Stomach (tissue), 9 donors: ENCODE measurements around the gene OLFML1. TPM values are rescaled to one million over a fixed set of nuclear protein-coding genes. Genes with fewer than 3 reads are reported as not detected.
"Not testable (repeated sequence)": the region's sequence is repeated elsewhere in the genome, so short reads cannot be mapped to it uniquely, and the experiment has no call there.

Experiments
- DNase-seq, 2 donors: peaks; one replicate each; pipeline versions ENCODE4 v3.0.0 to v3.0.0-alpha.2; 2013 to 2019
- H3K27ac ChIP-seq, 5 donors: fragments of 200-600 bp in 4 of 5; sonication (generic) in 4 of 5; one replicate each; pipeline ENCODE4 v1.5.1; 2013 to 2019; ENCODE audit warnings: mild to moderate bottlenecking in 1 of 5, moderate library complexity in 1 of 5
- H3K27me3 ChIP-seq, 3 donors: fragments of 200-600 bp; sonication (generic); one replicate each; pipeline ENCODE4 v1.5.1; 2017 to 2019; ENCODE audit warnings: mixed run types in 1 of 3
- H3K36me3 ChIP-seq, 4 donors: fragments of 200-600 bp; sonication (generic); 1 replicate in 3 of 4; 2 replicates in 1 of 4; pipeline ENCODE4 v1.5.1; 2016 to 2019
- H3K4me1 ChIP-seq, 4 donors: fragments of 200-600 bp; sonication (generic); one replicate each; pipeline ENCODE4 v1.5.1; 2016 to 2019
- H3K4me3 ChIP-seq, 4 donors: fragments of 200-600 bp; sonication (generic) in 3 of 4; one replicate each; pipeline ENCODE4 v1.5.1; 2016 to 2019; ENCODE audit warnings: mild to moderate bottlenecking in 1 of 4
- H3K9me3 ChIP-seq, 4 donors: fragments of 200-600 bp; sonication (generic); one replicate each; pipeline ENCODE4 v1.5.1; 2016 to 2019
- CTCF ChIP-seq, 7 experiments: fragments of 450-650 bp in 4 of 7; fragments of 200-600 bp in 3 of 7; sonication (generic) in 3 of 7; IDR thresholded peaks; one replicate each; pipeline ENCODE4 v1.5.1; 2016 to 2019; ENCODE audit warnings: antibody characterized with exemption in 7 of 7, control low read depth in 2 of 7, mild to moderate bottlenecking in 1 of 7
- EP300 ChIP-seq: sonication (generic); formaldehyde crosslinking; IDR thresholded peaks from one replicate; pipeline ENCODE4 v1.6.1; 2017; ENCODE audit warnings: antibody characterized with exemption
- POLR2A ChIP-seq, 4 donors: fragments of 450-650 bp; IDR thresholded peaks; one replicate each; pipeline ENCODE4 v1.6.1; 2016; ENCODE audit warnings: antibody characterized with exemption in 4 of 4, control low read depth in 2 of 4, mild to moderate bottlenecking in 1 of 4, moderate library complexity in 1 of 4
- POLR2AphosphoS5 ChIP-seq, 3 donors: sonication (generic); formaldehyde crosslinking; IDR thresholded peaks; one replicate each; pipeline ENCODE4 v1.6.1; 2016; ENCODE audit warnings: antibody characterized with exemption in 3 of 3
- WGBS, 5 donors: extraction: QIAGEN DNeasy Blood & Tissue Kit in 3 of 5; methylation state at CpG; one replicate each; pipeline versions ENCODE4 v1.1.5 to v1.1.7; 2013 to 2018; 5-methylcytosine and 5-hydroxymethylcytosine counted together
- intact Hi-C: fragments of 100-400 bp; cut with DNase I; formaldehyde crosslinking; loops from one replicate; pipeline ENCODE4 v1.15.1; 2023; ENCODE audit warnings: low total_unique reads
- polyA plus RNA-seq, 3 donors: library from polyadenylated mRNA; stranded (reverse); fragments of 200-250 nt; gene quantifications; one replicate each; pipeline ENCODE4 v1.2.3, GENCODE V29; 2013
- total RNA-seq, 5 donors: library from RNA; depleted of rRNA; stranded (reverse); fragments of >200 nt; gene quantifications; one replicate each; pipeline versions ENCODE4 v1.1.0 to v1.2.3, GENCODE V29; 2014 to 2016
- donor health status: healthy with polysubstance abuse.
- donor health status: Bipolar disorder and iron deficiency.
- donor health status: healthy.

Gene OLFML1
- total and polyA plus RNA-seq, 8 donors = 0.90 to 14.9 (median 2.6) TPM; not detected in 3

- TF ChIP-seq POLR2A (IDR thresholded peaks at IDR 0.05) (no peak), CTCF (IDR thresholded peaks at IDR 0.05) (peak in 5 of 7 experiments; percentile 47 to 60 (median 52)), EP300 (no peak), POLR2AphosphoS5 (IDR thresholded peaks at IDR 0.05) (peak in 2 of 3 donors; percentile 41 to 56)
- intact Hi-C loops = no loop called here
- no peaks in the 10 kb centered on the region for H3K9me3 ChIP-seq
- peak; percentile 88 to 95 for DNase-seq
- H3K27me3 ChIP-seq = no peaks in the 10 kb centered on the region
- 0 to 1% (median 0%) methylated on average over 21 to 79 of the region's 79 CpGs for WGBS, 5 donors
- H3K36me3 ChIP-seq = no peaks in the 10 kb centered on the region
- peaks cover 21 to 47% (median 41%) of the 10 kb centered on the region in 4 donors for H3K4me1 ChIP-seq
- peak within 1 kb of the TSS; percentile 65 to 86 (median 70) for H3K4me3 ChIP-seq
- H3K27ac ChIP-seq = peak within 1 kb of the TSS; percentile 86 to 91 (median 89)
Measured at GRCh38 chr11:7513234-7514098, 28.2 kb downstream of the OLFML1 start, which contains the start of gene PPFIBP2. Gene PPFIBP2 (plus strand): TSS chr11:7513999. CDS start chr11:7549476, 35,477 bp downstream.

- Histone ChIP-seq H3K4me3 (peak overlapping the region; percentile 65 to 86 (median 70)), H3K27ac (peak overlapping the region; percentile 86 to 91 (median 89)), H3K27me3 (no peaks in the 10 kb centered on the region), H3K36me3 (no peaks in the 10 kb centered on the region), H3K9me3 (no peaks in the 10 kb centered on the region), H3K4me1 (peaks cover 21 to 47% (median 41%) of the 10 kb centered on the region in 4 donors)
- WGBS, 5 donors = 2 to 4% (median 2%) methylated on average over 18 to 31 of the region's 31 CpGs
- DNase-seq = no peak
- TF ChIP-seq EP300 = no peak
- no peak for TF ChIP-seq CTCF (IDR thresholded peaks at IDR 0.05)
- TF ChIP-seq POLR2A (IDR thresholded peaks at IDR 0.05) = no peak
- no peak for TF ChIP-seq POLR2AphosphoS5 (IDR thresholded peaks at IDR 0.05)
- intact Hi-C loops = no loop called here
Measured at GRCh38 chr11:7514099-7514591, 28.8 kb downstream of the OLFML1 start.

- no peak for DNase-seq
- no peak overlapping the region for H3K27ac ChIP-seq
- no peaks in the 10 kb centered on the region for H3K36me3 ChIP-seq
- TF ChIP-seq EP300 = no peak
- no peak for TF ChIP-seq CTCF (IDR thresholded peaks at IDR 0.05)
- no peak for TF ChIP-seq POLR2A (IDR thresholded peaks at IDR 0.05)
- no peak for TF ChIP-seq POLR2AphosphoS5 (IDR thresholded peaks at IDR 0.05)
- H3K4me3 ChIP-seq = no peak overlapping the region
- intact Hi-C loops = no loop called here
- peaks cover 21 to 48% (median 42%) of the 10 kb centered on the region in 4 donors for H3K4me1 ChIP-seq
- H3K27me3 ChIP-seq = no peaks in the 10 kb centered on the region
- H3K9me3 ChIP-seq = no peaks in the 10 kb centered on the region
- 92 to 100% (median 96%) methylated on average over 1 of the region's 1 CpG for WGBS, 5 donors
Measured at GRCh38 chr11:7515447-7515886, 30.2 kb downstream of the OLFML1 start.

- Histone ChIP-seq H3K27ac (no peak overlapping the region), H3K4me1 (peaks cover 16 to 44% (median 40%) of the 10 kb centered on the region in 4 donors), H3K36me3 (no peaks in the 10 kb centered on the region), H3K4me3 (no peak overlapping the region), H3K9me3 (no peaks in the 10 kb centered on the region), H3K27me3 (no peaks in the 10 kb centered on the region)
- WGBS, 5 donors = 88 to 94% (median 93%) methylated on average over 12 of the region's 12 CpGs
- no peak for TF ChIP-seq CTCF (IDR thresholded peaks at IDR 0.05)
- TF ChIP-seq POLR2A (IDR thresholded peaks at IDR 0.05) = no peak
- TF ChIP-seq POLR2AphosphoS5 (IDR thresholded peaks at IDR 0.05) = no peak
- no peak for TF ChIP-seq EP300
- DNase-seq = no peak
- intact Hi-C loops = no loop called here
Measured at GRCh38 chr11:7516475-7516874, 31.2 kb downstream of the OLFML1 start.

GRCh38 chr11:7517743-7518142 is 32.4 kb downstream of the OLFML1 start:
- WGBS, 5 donors = 97 to 99% (median 98%) methylated on average over 9 to 13 of the region's 13 CpGs

More at GRCh38 chr11:7517743-7518142, 32.4 kb downstream of the OLFML1 start:
- H3K27ac ChIP-seq, H3K4me3 ChIP-seq, H3K27me3 ChIP-seq, H3K9me3 ChIP-seq, H3K36me3 ChIP-seq, DNase-seq, intact Hi-C loops: not testable (repeated sequence)
- H3K4me1 ChIP-seq = peaks cover 3 to 42% (median 31%) of the 10 kb centered on the region in 4 donors
